ENCODE data around the gene ZNF75A.
A peak's percentile ranks its signal among the peaks of the same experiment; 100 is the strongest.

GRCh38 chr16:3356118-3356517 is 50.8 kb downstream of the ZNF75A start:
- TF ChIP-seq CTCF (IDR thresholded peaks at IDR 0.05; ENCODE audit: low read length), result 0 out of 2 replicates have a peak, but pooled peaks have one; percentile 10
- TF ChIP-seq EZH2 (optimal IDR thresholded peaks at IDR 0.05; ENCODE audit: low read depth, low read length), result no peak
